ENCODE results near the gene DZANK1.

DNA sequence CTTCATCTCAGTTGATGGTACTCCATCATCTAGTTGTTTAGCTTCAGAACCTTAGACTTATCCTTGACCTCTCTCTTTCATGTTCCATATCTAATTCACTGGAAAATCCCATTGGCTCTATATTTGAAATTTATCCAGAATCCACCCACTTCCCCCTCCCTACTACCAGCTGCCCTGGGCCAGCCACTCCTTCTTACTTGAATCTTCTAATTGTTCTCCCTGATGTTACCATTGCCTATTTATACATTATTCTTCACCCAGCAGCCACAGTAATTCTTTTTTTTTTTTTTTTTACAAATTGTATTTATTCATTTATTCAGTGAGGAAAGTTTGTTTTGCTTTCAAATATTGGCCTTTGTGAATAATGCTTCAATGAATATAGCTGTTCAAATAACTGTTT is 49.1 kb upstream of the DZANK1 start:
- TF ChIP-seq, protein P1, sequence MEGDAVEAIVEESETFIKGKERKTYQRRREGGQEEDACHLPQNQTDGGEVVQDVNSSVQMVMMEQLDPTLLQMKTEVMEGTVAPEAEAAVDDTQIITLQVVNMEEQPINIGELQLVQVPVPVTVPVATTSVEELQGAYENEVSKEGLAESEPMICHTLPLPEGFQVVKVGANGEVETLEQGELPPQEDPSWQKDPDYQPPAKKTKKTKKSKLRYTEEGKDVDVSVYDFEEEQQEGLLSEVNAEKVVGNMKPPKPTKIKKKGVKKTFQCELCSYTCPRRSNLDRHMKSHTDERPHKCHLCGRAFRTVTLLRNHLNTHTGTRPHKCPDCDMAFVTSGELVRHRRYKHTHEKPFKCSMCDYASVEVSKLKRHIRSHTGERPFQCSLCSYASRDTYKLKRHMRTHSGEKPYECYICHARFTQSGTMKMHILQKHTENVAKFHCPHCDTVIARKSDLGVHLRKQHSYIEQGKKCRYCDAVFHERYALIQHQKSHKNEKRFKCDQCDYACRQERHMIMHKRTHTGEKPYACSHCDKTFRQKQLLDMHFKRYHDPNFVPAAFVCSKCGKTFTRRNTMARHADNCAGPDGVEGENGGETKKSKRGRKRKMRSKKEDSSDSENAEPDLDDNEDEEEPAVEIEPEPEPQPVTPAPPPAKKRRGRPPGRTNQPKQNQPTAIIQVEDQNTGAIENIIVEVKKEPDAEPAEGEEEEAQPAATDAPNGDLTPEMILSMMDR (conservative IDR thresholded peaks at IDR 0.05): no peak
- no peak for TF ChIP-seq EZH2 (IDR thresholded peaks at IDR 0.05; ENCODE audit: low read depth)

All from PC-9 (cell line).